GM12874 (cell line): ENCODE measurements around the gene IGSF21.

Experiments
- CTCF ChIP-seq: IDR thresholded peaks from 2 replicates; pipeline ENCODE4 v1.5.1; 2011; ENCODE audit warnings: low read depth, mild to moderate bottlenecking, control low read depth, low read length, moderate library complexity; ENCODE audit not compliant: insufficient read depth

Gene IGSF21

GRCh38 chr1:18343581-18343980, 236.0 kb downstream of the IGSF21 start:
- no peak for TF ChIP-seq CTCF

DNA sequence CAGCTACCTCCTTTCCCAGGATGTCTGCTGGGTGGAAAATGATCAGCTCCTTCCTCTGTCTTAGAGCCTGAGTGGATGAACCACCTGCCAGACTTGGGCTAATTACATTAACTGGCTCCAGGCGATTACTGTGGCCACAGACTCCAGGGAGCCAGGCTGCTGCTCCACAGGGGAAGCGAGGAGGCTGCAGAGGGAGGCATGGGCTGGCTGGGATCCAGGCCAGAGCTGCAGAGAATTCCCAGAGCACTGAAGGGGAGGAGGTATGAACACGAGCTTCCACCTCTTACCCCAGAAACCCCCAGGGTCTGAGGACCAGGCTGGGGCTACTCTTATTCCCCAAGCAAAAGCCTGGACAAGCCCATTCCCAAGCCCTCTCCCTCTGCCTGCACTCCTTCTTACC, 237.2 kb downstream of the IGSF21 start:
- TF ChIP-seq CTCF: no peak

GRCh38 chr1:18347559-18347958, 240.0 kb downstream of the IGSF21 start:
- TF ChIP-seq CTCF: no peak

DNA sequence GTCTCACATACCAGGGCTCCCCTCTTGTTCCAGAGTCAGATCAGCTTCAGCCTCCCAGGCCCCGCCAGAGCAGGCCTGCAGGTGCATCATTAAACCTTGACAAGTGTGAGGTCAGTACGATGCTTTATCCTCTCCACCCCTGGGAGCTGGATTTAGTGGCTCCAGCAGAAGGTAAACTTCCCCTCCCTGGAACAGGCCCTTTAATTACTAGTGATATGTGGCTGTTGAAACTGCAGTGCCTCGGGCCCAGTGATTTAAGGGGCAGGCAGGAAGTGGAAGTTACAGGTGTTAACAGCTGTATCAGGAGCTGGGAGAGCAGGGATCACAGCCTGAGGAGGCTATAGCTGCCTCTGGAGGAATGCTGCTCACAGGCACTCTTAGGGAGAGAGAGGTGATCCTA, 240.8 kb downstream of the IGSF21 start:
- no peak for TF ChIP-seq CTCF

GRCh38 chr1:18350747-18351146, 243.1 kb downstream of the IGSF21 start:
- no peak for TF ChIP-seq CTCF

GRCh38 chr1:18351735-18352134, 244.1 kb downstream of the IGSF21 start:
- TF ChIP-seq CTCF: no peak

DNA sequence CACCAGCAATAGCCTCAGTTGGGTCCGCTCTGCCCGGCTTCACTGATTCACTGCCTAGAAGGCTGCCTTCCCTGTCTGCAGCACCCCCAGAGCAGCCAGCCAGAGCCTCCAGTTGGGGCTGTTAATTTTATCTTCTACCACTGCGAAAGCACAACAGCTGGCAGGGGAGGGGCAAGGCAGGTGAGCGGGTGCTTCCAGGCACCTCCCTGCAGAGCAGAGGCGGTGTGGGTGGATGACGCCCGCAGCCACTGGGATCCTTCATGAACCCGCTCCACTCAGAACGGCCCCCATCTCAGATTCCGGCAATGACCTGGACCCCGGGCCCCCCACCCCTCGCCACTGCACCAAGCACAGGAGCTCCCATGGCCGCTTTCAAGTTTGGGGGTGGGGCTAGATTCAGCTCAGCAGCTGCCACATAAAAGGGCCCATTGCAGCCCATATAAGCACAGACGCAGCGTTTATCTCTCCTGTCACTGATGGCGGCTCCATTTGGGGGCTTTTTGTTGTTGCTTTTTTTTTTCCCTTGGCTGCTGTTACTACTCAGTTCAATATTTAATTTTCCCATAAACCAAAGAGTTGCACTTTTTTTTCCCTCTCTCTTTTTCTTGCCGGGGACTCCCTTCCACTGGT, 245.2 kb downstream of the IGSF21 start:
- no peak for TF ChIP-seq CTCF
